Panc1 (cell line): ENCODE measurements around the gene GRIFIN.

ENCODE experiments used
- CTCF ChIP-seq: fragments of 450-650 bp; IDR thresholded peaks from 2 replicates; pipeline ENCODE4 v1.5.1; 2017; ENCODE audit warnings: mild to moderate bottlenecking
- POLR2AphosphoS5 ChIP-seq: IDR thresholded peaks from 2 replicates; pipeline ENCODE4 v1.6.1; 2012; ENCODE audit warnings: mild to moderate bottlenecking, low read depth, low read length, moderate library complexity
- REST ChIP-seq, 2 experiments: IDR thresholded peaks; 2 replicates each; pipeline ENCODE4 v1.6.1; 2011 to 2012; ENCODE audit warnings: low read depth in 2 of 2, control low read depth in 1 of 2, low read length in 1 of 2, mild to moderate bottlenecking in 1 of 2, moderate library complexity in 1 of 2; ENCODE audit not compliant: insufficient read depth in 1 of 2
- SIN3A ChIP-seq: IDR thresholded peaks from 2 replicates; pipeline ENCODE4 v1.6.1; 2012; ENCODE audit warnings: low read depth, mild to moderate bottlenecking, low read length, moderate library complexity, borderline replicate concordance; ENCODE audit not compliant: insufficient read depth
- TCF7L2 ChIP-seq: IDR thresholded peaks from 2 replicates; pipeline ENCODE4 v1.6.1; 2011; ENCODE audit warnings: mild to moderate bottlenecking, low read depth, low read length, inconsistent platforms

- no peak for TF ChIP-seq POLR2AphosphoS5
- no peak for TF ChIP-seq CTCF
- no peak for TF ChIP-seq SIN3A
- no peak for TF ChIP-seq REST (IDR thresholded peaks at IDR 0.05; ENCODE audit: insufficient read depth in 1 of 2, low read depth in 2 of 2, low read length in 1 of 2)
- TF ChIP-seq TCF7L2: no peak
Observed at GRCh38 chr7:2431260-2431867, 44.8 kb downstream of the GRIFIN start.
